Glomerular endothelial cell (primary cell): Measurements from ENCODE around the gene ZFP92. TPM values are rescaled to one million over a fixed set of nuclear protein-coding genes. Genes with fewer than 3 reads are reported as not detected.

Source experiments
- DNase-seq: peaks from one replicate; pipeline ENCODE4 v3.0.0-alpha.2; 2011; ENCODE audit warnings: low read depth, low spot score; ENCODE audit errors: extremely low read depth
- total RNA-seq: library from RNA; depleted of rRNA; stranded (reverse); fragments of >200 nt; gene quantifications from 2 replicates; pipeline ENCODE4 v1.2.3, GENCODE V29; 2015

ZFP92 gene
- total RNA-seq, 1 donor from 2014 or later: 0.58 TPM

DNA sequence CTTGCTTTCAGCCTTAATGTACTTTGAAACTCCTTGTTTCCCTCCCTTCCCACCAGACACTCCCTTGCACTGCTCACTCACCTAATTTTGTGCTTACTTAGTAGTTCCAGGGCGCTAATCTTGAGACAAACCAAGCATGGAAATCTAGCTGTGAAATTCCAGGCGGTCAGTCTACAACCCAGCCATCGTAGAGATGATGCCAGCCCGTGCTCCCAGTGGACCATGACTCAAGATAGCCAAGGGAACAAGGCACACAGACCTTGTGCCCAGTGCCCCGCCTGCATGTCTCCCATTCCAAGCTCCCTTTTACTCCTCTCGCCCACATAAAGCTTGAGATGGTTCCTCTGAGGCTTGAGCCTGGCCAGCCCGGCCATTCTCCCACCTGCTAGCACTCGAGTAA is 23.5 kb downstream of the ZFP92 start:
- DNase-seq: no peak

- DNase-seq: no peak
Observed at GRCh38 chrX:153435845-153436244, 24.6 kb downstream of the ZFP92 start.

- no peak for DNase-seq
Observed at GRCh38 chrX:153438532-153438931, 27.3 kb downstream of the ZFP92 start.

DNA sequence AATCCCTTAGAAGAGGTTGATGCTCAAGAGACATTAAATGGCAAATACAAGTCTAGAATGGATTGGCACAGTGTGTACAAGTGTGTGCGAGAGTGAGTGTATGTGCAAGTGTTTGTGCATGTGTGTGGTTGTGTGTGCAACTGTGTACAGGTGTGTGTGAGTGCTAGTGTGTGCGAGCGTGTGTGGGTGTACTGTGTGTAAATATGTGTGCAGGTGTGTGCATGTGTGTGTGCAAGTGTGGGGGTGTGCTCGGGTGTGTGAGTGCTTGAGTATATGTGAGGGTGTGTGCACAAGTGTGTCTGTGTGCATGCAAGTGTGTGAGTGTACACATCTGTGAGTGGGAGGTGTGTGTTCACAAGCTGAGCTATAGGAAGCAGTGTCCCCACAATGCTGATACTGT is 28.7 kb downstream of the ZFP92 start:
- no peak for DNase-seq

DNA sequence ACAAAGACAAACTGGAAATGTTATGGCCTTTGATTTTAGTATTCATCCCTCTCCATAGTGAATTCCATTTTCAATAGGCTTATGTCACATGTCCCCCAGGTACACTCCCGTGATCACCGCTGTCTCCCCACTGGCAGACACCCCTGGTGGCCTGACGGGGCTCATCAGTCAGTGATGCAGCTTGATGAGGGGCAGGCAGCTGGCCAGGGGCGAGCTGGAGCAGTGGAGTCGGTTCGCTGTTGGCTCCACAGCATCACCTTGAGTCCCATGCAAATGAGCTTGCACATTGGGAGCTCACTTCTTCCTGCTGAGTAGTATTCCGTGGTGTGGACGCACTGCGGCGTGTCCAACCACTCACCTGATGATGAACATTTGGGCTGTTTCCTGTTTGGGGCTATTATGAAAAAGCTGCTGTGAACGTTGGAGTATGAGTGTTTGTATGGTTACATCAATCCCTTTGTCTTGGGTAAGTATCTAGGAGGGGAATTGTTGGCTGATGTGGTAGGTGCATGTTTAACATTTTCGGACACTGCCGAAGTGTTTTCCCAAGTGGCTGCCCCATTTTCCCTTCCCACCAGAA is 29.4 kb downstream of the ZFP92 start:
- DNase-seq: no peak

DNA sequence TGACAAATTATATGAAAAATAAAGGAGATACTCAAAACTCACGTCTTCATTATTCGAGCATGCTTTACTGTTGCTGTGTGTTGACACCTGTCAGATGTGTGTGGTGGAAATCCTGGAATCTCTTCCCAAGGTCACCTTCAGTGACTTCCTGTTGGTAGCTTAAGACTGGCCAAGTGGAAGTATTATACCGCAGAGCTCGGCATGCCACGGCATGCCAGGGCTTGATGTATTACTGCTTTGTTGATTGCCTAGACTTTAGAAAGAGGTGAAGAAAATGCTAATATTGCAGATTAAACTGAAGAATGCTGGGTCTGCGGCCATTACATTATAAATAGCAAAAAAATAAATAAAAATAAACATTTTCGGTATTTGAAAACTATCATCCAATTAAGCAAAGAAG is 30.0 kb downstream of the ZFP92 start:
- DNase-seq: no peak

DNA sequence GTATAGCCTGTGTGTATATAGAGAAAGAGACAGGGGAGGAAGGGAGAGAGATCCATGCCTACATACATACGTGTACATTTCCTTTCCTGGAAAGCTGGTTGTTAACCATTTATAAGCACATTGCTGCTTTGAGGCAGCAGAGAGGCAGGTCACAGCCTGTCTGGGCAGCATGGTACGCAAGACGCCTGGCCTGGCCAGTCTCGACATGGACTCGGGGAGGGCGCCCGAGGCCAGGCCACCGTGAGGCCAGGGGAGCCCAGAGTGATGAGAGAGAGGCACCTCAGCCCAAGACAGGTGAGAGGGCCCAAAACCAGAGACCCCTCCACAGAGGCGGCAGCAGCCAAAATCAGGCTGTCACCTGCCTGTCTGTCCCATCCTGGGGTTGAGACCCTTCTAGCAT is 30.7 kb downstream of the ZFP92 start:
- DNase-seq: no peak

- DNase-seq: no peak
Observed at GRCh38 chrX:153442463-153442862, 31.2 kb downstream of the ZFP92 start.

GRCh38 chrX:153443476-153444332 is 32.4 kb downstream of the ZFP92 start:
- no peak for DNase-seq

- DNase-seq: no peak
Observed at GRCh38 chrX:153444333-153445011, 33.2 kb downstream of the ZFP92 start.

DNA sequence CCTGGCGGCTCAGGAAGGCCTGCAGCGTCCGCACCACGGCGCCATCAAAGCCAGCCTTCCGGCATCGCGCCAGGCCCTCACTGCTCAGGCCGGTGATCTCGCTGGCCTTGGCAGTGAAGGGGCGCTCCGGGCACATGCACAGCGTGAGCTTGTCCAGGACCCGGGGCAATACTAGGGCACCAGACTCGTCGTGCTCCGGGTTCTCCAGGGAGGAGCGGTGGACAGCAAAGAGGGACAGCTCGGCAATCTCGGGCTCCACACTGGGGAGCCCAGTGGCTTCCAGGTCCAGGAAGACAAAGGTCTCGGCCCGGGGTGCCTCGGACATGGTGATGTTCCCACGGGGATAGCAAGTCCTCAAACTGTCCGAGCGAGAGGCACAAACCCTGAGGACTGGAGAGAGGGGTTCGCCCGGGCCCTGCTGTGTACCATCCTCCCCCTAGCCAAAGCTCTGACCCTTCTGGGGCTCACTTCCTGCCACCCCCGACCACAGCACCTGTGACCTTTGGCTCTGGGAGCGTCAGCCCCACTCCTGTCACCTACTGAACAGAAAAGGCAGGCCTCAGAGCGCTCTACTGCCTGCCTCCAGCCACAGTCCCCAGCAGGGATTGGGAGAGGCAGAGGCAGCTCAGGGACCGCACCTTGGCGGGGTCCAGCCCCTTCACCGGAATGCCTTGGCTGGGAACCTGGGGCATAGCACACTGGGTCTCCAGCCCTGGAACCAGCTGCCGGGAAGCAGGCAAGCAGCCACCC is 34.0 kb downstream of the ZFP92 start:
- no peak for DNase-seq

GRCh38 chrX:153445856-153446635 is 34.8 kb downstream of the ZFP92 start, which contains the start of gene TREX2:
Gene TREX2, minus strand, starts transcription at chrX:153446056. Its CDS starts 626 bp downstream, at chrX:153445430.
- DNase-seq: no peak

DNA sequence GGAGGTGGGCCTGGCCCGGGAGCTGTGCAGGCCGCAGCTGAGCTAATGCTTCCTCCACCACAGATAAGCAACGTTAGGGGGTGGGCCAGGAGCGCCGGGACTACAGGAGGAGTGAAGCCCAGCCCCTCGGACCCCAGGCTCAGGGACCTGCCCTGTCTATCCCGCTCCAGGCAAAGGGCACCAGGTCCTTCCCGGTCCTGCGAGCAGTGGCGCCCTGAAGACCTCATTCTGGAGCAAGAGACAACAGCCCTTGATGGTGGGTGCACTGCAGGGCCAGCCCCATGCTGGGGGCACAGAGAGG is 35.3 kb downstream of the ZFP92 start:
- no peak for DNase-seq

DNA sequence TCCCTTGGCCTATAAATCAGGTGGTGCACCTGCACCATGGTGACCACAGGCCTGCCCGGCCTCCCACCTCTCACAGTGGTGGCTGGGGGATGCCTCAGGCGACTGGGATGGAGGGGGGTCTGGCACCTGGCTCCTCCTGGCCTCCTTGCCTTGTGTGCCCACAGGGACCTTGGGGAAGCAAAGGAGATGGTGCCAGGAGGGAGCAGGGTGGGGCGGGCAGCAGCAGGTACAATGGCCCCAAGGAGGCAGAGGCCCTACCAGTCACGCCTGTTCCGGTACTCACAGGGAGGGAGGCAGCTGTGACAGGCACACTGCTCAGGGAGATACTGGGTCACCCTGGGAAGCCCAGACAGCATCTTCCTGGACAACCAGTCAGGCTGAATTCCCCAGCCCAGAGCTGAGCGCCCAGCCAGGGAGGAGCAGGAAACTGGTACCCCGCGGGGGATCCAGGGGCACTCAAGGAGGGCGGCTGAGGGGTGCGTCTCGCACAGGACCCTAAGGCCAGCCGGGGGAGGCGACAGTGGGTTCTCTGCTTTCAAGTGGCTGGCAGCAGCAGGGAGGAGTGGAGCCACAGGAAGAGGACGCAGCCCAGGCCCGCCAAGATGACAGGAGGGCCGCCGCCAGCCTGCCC is 35.8 kb downstream of the ZFP92 start:
- no peak for DNase-seq

DNA sequence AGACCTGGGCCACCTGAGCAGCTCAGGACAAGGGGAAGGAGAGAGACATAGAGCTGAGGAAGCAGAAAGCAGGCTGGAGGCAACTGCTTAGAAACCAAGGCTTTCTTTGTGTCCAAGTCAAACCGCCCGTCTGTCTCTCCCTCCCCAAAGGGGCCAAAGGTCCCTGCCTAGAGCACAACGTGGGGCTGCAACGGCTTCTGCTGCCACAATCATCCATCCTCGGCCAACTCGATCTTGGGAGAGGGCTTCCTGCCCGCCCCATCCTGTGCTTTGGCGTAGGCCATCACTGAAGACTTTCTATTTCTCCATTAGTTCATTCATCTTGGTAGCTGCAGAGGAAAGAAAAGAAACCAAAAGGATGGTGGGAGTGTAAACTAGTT is 36.3 kb downstream of the ZFP92 start:
- DNase-seq: no peak

DNA sequence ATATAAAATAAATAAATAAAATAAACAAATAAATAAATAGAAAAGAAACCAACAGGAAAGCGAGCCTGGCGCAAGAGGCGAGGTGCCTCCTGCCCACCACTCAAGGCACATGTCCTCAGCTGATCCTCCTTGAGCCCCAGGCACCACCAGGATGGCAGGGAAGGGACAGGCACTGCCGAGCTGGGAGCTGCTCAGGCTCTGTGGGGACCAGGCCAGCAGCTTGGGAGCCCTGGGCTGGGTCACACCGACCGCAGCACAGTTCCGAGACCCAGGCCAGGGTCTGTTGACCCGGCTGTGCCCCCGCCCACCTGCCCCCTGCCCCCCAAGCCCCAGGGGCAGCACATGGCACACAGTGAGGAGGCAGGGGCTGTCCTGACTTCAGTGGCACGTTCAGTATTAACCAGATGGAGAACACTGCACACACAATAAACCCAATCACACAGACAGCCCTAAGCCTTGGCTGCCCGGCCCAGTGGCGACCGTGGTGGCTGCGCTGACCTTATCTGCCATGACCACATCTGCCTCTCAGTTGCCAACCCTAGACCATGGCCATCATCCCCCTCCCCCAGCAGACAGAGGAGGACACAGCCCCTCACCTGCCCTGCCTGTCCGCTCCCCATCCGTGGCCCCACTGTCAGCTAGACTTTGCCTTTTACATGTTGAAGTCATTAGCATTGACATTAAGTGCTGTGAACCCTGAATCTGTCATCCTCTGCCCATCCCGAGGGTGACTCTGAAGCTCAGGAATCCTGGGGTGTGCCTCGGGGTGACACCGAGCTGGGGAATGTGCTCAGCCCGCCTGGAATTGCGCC is 37.5 kb downstream of the ZFP92 start:
- DNase-seq: no peak

- DNase-seq: no peak
Observed at GRCh38 chrX:153449368-153450113, 38.3 kb downstream of the ZFP92 start.

DNA sequence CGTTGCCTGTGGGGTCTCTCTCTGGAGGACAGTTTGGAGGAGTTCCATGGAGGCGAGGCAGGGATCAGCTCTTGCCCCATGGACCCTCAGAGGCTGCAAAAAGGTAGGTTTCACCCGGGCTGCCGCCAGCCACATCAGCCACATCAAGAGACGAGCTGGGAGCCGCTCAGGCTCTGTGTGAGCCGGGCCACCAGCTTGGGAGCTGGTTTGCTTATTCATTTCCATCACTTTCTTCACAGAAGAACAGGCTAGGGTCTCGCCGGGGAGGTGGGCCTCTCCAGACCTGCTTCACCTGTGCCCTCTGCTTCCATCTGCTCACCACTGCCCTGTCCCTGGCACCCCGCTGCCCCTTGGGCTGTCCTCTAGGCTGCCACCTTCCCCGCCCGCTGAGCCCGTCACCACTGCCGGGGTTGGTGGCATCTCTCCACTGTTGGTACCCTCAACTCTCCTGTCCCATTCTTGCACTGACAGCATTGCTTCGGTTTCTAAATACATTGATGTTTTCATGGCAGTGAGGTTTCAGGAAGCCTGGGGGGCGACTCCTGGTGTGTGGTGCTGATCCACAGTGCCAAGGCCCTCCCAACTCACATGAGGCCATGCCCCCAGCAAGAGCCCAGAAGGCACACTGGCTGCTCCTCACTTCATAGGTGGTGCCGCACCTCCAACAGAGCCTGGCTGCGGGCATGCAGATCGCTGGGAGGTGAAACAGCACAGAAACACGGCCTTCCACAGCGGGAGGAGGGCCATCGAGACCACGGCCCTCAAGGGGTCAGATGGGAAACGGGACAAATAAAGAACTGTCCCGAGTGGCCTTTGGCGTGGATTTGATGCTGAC is 39.1 kb downstream of the ZFP92 start:
- DNase-seq: no peak
